ENCODE data around the gene OGN.
A peak's percentile ranks its signal among the peaks of the same experiment; 100 is the strongest.

OGN gene

GRCh38 chr9:92380603-92381002 is 23.8 kb downstream of the OGN start:
- H2BK120ac ChIP-seq (ENCODE audit: insufficient read depth, low read length, poor library complexity): no peak overlapping the region
- no peak overlapping the region for H3K27ac ChIP-seq (ENCODE audit: low read depth, low read length)
- WGBS (ENCODE audit: extremely low coverage, insufficient coverage, insufficient read length): no CpG with 5 or more reads among the region's 2 CpGs
- H3K79me1 ChIP-seq (ENCODE audit: low read length): no peaks in the 10 kb centered on the region
- no peak overlapping the region for H3K23ac ChIP-seq (ENCODE audit: low read length)
- H3K79me2 ChIP-seq (ENCODE audit: control insufficient read depth, insufficient read depth, low read length, poor library complexity): no peaks in the 10 kb centered on the region
- H3K4ac ChIP-seq (ENCODE audit: low read depth, low read length): no peak overlapping the region
- H2AK5ac ChIP-seq (ENCODE audit: low read length): no peak overlapping the region
- H2BK5ac ChIP-seq (ENCODE audit: low read depth, low read length, poor library complexity): no peak overlapping the region
- H2AFZ ChIP-seq (ENCODE audit: insufficient read depth, low read length, poor library complexity): no peak overlapping the region
- H3K36me3 ChIP-seq (ENCODE audit: control insufficient read depth in 1 of 2, insufficient read depth in 2 of 2, low read length in 2 of 2): no peaks in the 10 kb centered on the region
- H4K91ac ChIP-seq (ENCODE audit: low read depth, low read length): no peak overlapping the region
- H3K4me3 ChIP-seq (ENCODE audit: low read depth, low read length): no peak overlapping the region
- no peaks in the 10 kb centered on the region for H3K9me3 ChIP-seq (ENCODE audit: insufficient read depth, low read depth, low read length)
- no peak overlapping the region for H2BK12ac ChIP-seq (ENCODE audit: low read length)
- DNase-seq: no peak
- no peaks in the 10 kb centered on the region for H3K27me3 ChIP-seq (ENCODE audit: insufficient read depth, low read length)
- no peak overlapping the region for H3K14ac ChIP-seq (ENCODE audit: low read length)
- H3K4me2 ChIP-seq (ENCODE audit: low read length): no peak overlapping the region
- H3K9ac ChIP-seq (ENCODE audit: low read length): no peak overlapping the region
- H3K18ac ChIP-seq (ENCODE audit: low read length): no peak overlapping the region
- H3K4me1 ChIP-seq (ENCODE audit: control insufficient read depth in 1 of 2, insufficient read depth in 2 of 2, low read length in 2 of 2): peaks cover 4 to 5% of the 10 kb centered on the region in 2 experiments
- H4K8ac ChIP-seq (ENCODE audit: low read depth, low read length): no peak overlapping the region
- H4K12ac ChIP-seq (ENCODE audit: low read depth, low read length): no peak overlapping the region

- H4K91ac ChIP-seq (ENCODE audit: low read depth, low read length): no peak overlapping the region
- H2BK12ac ChIP-seq (ENCODE audit: low read length): no peak overlapping the region
- no peak overlapping the region for H3K4ac ChIP-seq (ENCODE audit: low read depth, low read length)
- no peaks in the 10 kb centered on the region for H3K79me2 ChIP-seq (ENCODE audit: control insufficient read depth, insufficient read depth, low read length, poor library complexity)
- H3K27me3 ChIP-seq (ENCODE audit: insufficient read depth, low read length): no peaks in the 10 kb centered on the region
- no peaks in the 10 kb centered on the region for H3K79me1 ChIP-seq (ENCODE audit: low read length)
- no peak overlapping the region for H3K27ac ChIP-seq (ENCODE audit: low read depth, low read length)
- no peak overlapping the region for H4K8ac ChIP-seq (ENCODE audit: low read depth, low read length)
- H3K18ac ChIP-seq (ENCODE audit: low read length): no peak overlapping the region
- H2AFZ ChIP-seq (ENCODE audit: insufficient read depth, low read length, poor library complexity): no peak overlapping the region
- H3K36me3 ChIP-seq (ENCODE audit: control insufficient read depth in 1 of 2, insufficient read depth in 2 of 2, low read length in 2 of 2): no peaks in the 10 kb centered on the region
- WGBS (ENCODE audit: extremely low coverage, insufficient coverage, insufficient read length): no CpG with 5 or more reads among the region's 7 CpGs
- H3K4me1 ChIP-seq (ENCODE audit: control insufficient read depth in 1 of 2, insufficient read depth in 2 of 2, low read length in 2 of 2): peaks cover 4 to 5% of the 10 kb centered on the region in 2 experiments
- H3K23ac ChIP-seq (ENCODE audit: low read length): no peak overlapping the region
- H2BK120ac ChIP-seq (ENCODE audit: insufficient read depth, low read length, poor library complexity): no peak overlapping the region
- no peak overlapping the region for H3K9ac ChIP-seq (ENCODE audit: low read length)
- H3K14ac ChIP-seq (ENCODE audit: low read length): no peak overlapping the region
- DNase-seq: no peak
- no peak overlapping the region for H3K4me2 ChIP-seq (ENCODE audit: low read length)
- H2BK5ac ChIP-seq (ENCODE audit: low read depth, low read length, poor library complexity): no peak overlapping the region
- H3K4me3 ChIP-seq (ENCODE audit: low read depth, low read length): no peak overlapping the region
- no peak overlapping the region for H2AK5ac ChIP-seq (ENCODE audit: low read length)
- no peak overlapping the region for H4K12ac ChIP-seq (ENCODE audit: low read depth, low read length)
- no peaks in the 10 kb centered on the region for H3K9me3 ChIP-seq (ENCODE audit: insufficient read depth, low read depth, low read length)
These were observed 25.4 kb downstream of the OGN start for GRCh38 chr9:92378865-92379560.

GRCh38 chr9:92377876-92378275 is 26.5 kb downstream of the OGN start:
- Histone ChIP-seq H3K23ac (ENCODE audit: low read length) (no peak overlapping the region), H3K4ac (ENCODE audit: low read depth, low read length) (no peak overlapping the region), H3K9me3 (ENCODE audit: insufficient read depth, low read depth, low read length) (no peaks in the 10 kb centered on the region), H2BK12ac (ENCODE audit: low read length) (peak overlapping the region; percentile 64), H3K27me3 (ENCODE audit: insufficient read depth, low read length) (no peaks in the 10 kb centered on the region), H3K4me2 (ENCODE audit: low read length) (no peak overlapping the region), H2BK5ac (ENCODE audit: low read depth, low read length, poor library complexity) (no peak overlapping the region), H3K4me3 (ENCODE audit: low read depth, low read length) (no peak overlapping the region), H3K14ac (ENCODE audit: low read length) (no peak overlapping the region), H3K36me3 (ENCODE audit: control insufficient read depth in 1 of 2, insufficient read depth in 2 of 2, low read length in 2 of 2) (no peaks in the 10 kb centered on the region), H3K9ac (ENCODE audit: low read length) (no peak overlapping the region), H3K18ac (ENCODE audit: low read length) (no peak overlapping the region), H3K27ac (ENCODE audit: low read depth, low read length) (no peak overlapping the region), H3K79me1 (ENCODE audit: low read length) (no peaks in the 10 kb centered on the region), H2AK5ac (ENCODE audit: low read length) (no peak overlapping the region), H3K4me1 (ENCODE audit: control insufficient read depth in 1 of 2, insufficient read depth in 2 of 2, low read length in 2 of 2) (peaks cover 4 to 5% of the 10 kb centered on the region in 2 experiments), H4K91ac (ENCODE audit: low read depth, low read length) (no peak overlapping the region), H3K79me2 (ENCODE audit: control insufficient read depth, insufficient read depth, low read length, poor library complexity) (no peaks in the 10 kb centered on the region), H4K8ac (ENCODE audit: low read depth, low read length) (no peak overlapping the region), H2BK120ac (ENCODE audit: insufficient read depth, low read length, poor library complexity) (no peak overlapping the region), H4K12ac (ENCODE audit: low read depth, low read length) (no peak overlapping the region), H2AFZ (ENCODE audit: insufficient read depth, low read length, poor library complexity) (no peak overlapping the region)
- DNase-seq: no peak
- no CpG with 5 or more reads among the region's 2 CpGs for WGBS (ENCODE audit: extremely low coverage, insufficient coverage, insufficient read length)

GRCh38 chr9:92373167-92373566 is 31.2 kb downstream of the OGN start:
- Histone ChIP-seq H3K4me2 (ENCODE audit: low read length) (no peak overlapping the region), H3K23ac (ENCODE audit: low read length) (no peak overlapping the region), H3K79me1 (ENCODE audit: low read length) (no peaks in the 10 kb centered on the region), H4K12ac (ENCODE audit: low read depth, low read length) (no peak overlapping the region), H3K18ac (ENCODE audit: low read length) (no peak overlapping the region), H2AFZ (ENCODE audit: insufficient read depth, low read length, poor library complexity) (no peak overlapping the region), H3K9me3 (ENCODE audit: insufficient read depth, low read depth, low read length) (no peaks in the 10 kb centered on the region), H4K8ac (ENCODE audit: low read depth, low read length) (no peak overlapping the region), H4K91ac (ENCODE audit: low read depth, low read length) (no peak overlapping the region), H3K27me3 (ENCODE audit: insufficient read depth, low read length) (no peaks in the 10 kb centered on the region), H2BK120ac (ENCODE audit: insufficient read depth, low read length, poor library complexity) (no peak overlapping the region), H3K4me1 (ENCODE audit: control insufficient read depth in 1 of 2, insufficient read depth in 2 of 2, low read length in 2 of 2) (peaks cover 4% of the 10 kb centered on the region in 2 experiments), H3K4me3 (ENCODE audit: low read depth, low read length) (no peak overlapping the region), H3K27ac (ENCODE audit: low read depth, low read length) (no peak overlapping the region), H2AK5ac (ENCODE audit: low read length) (no peak overlapping the region), H3K9ac (ENCODE audit: low read length) (no peak overlapping the region), H3K79me2 (ENCODE audit: control insufficient read depth, insufficient read depth, low read length, poor library complexity) (no peaks in the 10 kb centered on the region), H3K4ac (ENCODE audit: low read depth, low read length) (no peak overlapping the region), H3K14ac (ENCODE audit: low read length) (no peak overlapping the region), H2BK12ac (ENCODE audit: low read length) (no peak overlapping the region), H2BK5ac (ENCODE audit: low read depth, low read length, poor library complexity) (no peak overlapping the region), H3K36me3 (ENCODE audit: control insufficient read depth in 1 of 2, insufficient read depth in 2 of 2, low read length in 2 of 2) (no peaks in the 10 kb centered on the region)
- no CpG with 5 or more reads among the region's 2 CpGs for WGBS (ENCODE audit: extremely low coverage, insufficient coverage, insufficient read length)
- no peak for DNase-seq
